Measurements from ENCODE around the gene CNPY1.

GRCh38 chr7:155565596-155565995 lies 19.2 kb upstream of the CNPY1 start:
- TF ChIP-seq POLR2A (IDR thresholded peaks at IDR 0.05): no peak
- no peak for TF ChIP-seq CTCF (IDR thresholded peaks at IDR 0.05)

All from stomach (tissue), 4 donors.